B cell (primary cell): ENCODE data around the gene HJV. TPM values are rescaled to one million over a fixed set of nuclear protein-coding genes. Genes with fewer than 3 reads are reported as not detected.

ENCODE experiments used
- ATAC-seq: fragments of 200-7000 bp; cut with Tn5 transposase; one replicate; pipeline ENCODE4 v1.10.0; 2021; ENCODE audit warnings: low read depth, mild to moderate bottlenecking, moderate number of reproducible peaks, moderate library complexity
- CTCF ChIA-PET: fragments of 350-600 bp; sonication (Branson Sonifier 250); formaldehyde crosslinking; loops from one replicate; lab custom pipeline; 2021; ENCODE audit warnings: antibody characterized with exemption, inconsistent platforms; lab: Charles Lee
- POLR2A ChIA-PET: fragments of 350-600 bp; sonication (Branson Sonifier 250); formaldehyde crosslinking; loops from one replicate; lab custom pipeline; 2021; ENCODE audit warnings: antibody characterized with exemption; lab: Charles Lee
- DNase-seq: peaks from one replicate; pipeline ENCODE4 v3.0.0; 2013
- H2AFZ ChIP-seq: 2 replicates; pipeline ENCODE4 v1.6.1; 2012; ENCODE audit warnings: mild to moderate bottlenecking, low read depth, low read length; ENCODE audit not compliant: insufficient read depth, poor library complexity, severe bottlenecking
- H3K27ac ChIP-seq, 2 donors: 1 replicate in 1 of 2; 2 replicates in 1 of 2; pipeline ENCODE4 v1.5.1; 2012 to 2013; ENCODE audit warnings: low read length in 2 of 2, mild to moderate bottlenecking in 2 of 2, moderate library complexity in 1 of 2
- H3K27me3 ChIP-seq, 4 experiments: fragments of 200-600 bp in 1 of 4; sonication (generic) in 1 of 4; replicated peaks in 1 of 4; 1 replicate in 2 of 4; 2 replicates in 2 of 4; pipeline versions ENCODE4 v1.6.1 to v1.7.0; 2013 to 2016; ENCODE audit warnings: low read length in 3 of 4, mild to moderate bottlenecking in 2 of 4, mixed read lengths in 1 of 4, moderate library complexity in 1 of 4; ENCODE audit not compliant: insufficient read depth in 4 of 4, control insufficient read depth in 3 of 4; ENCODE audit errors: control extremely low read depth in 1 of 4
- H3K36me3 ChIP-seq, 2 experiments: replicated peaks in 1 of 2; 1 replicate in 1 of 2; 2 replicates in 1 of 2; pipeline versions ENCODE4 v1.6.1 to v1.7.1; 2013; ENCODE audit warnings: low read length in 1 of 2; ENCODE audit not compliant: insufficient read depth in 2 of 2, control insufficient read depth in 1 of 2; ENCODE audit errors: control extremely low read depth in 1 of 2, extremely low read depth in 1 of 2
- H3K4me1 ChIP-seq, 2 donors: fragments of 200-600 bp in 1 of 2; sonication (generic) in 1 of 2; 1 replicate in 1 of 2; 2 replicates in 1 of 2; pipeline versions ENCODE4 v1.5.1 to v1.6.1; 2013 to 2017; ENCODE audit warnings: low read length in 2 of 2; ENCODE audit not compliant: control insufficient read depth in 2 of 2, insufficient read depth in 2 of 2
- H3K4me2 ChIP-seq: replicated peaks from 2 replicates; pipeline ENCODE3; 2012; ENCODE audit warnings: mild to moderate bottlenecking, low read depth, low read length; ENCODE audit not compliant: poor library complexity, severe bottlenecking
- H3K4me3 ChIP-seq, 5 experiments: fragments of 200-600 bp in 1 of 5; sonication (generic) in 1 of 5; 1 replicate in 3 of 5; 2 replicates in 2 of 5; pipeline versions ENCODE4 v1.5.1 to v1.7.0; 2011 to 2016; ENCODE audit warnings: low read length in 4 of 5, mild to moderate bottlenecking in 4 of 5, low read depth in 2 of 5, control low read depth in 1 of 5, moderate library complexity in 1 of 5; ENCODE audit not compliant: insufficient read depth in 1 of 5; ENCODE audit errors: control extremely low read depth in 1 of 5, extremely low read depth in 1 of 5
- H3K79me2 ChIP-seq: fragments of 200-600 bp; sonication (generic); one replicate; pipeline ENCODE4 v1.6.0; 2016; ENCODE audit warnings: low read length; ENCODE audit not compliant: control insufficient read depth, insufficient read depth
- H3K9ac ChIP-seq: fragments of 200-600 bp; sonication (generic); 2 replicates; pipeline ENCODE4 v1.6.1; 2017; ENCODE audit warnings: mild to moderate bottlenecking, low read length, moderate library complexity
- H3K9me3 ChIP-seq, 3 donors: one replicate each; pipeline versions ENCODE4 v1.6.1 to v1.7.1; 2013; ENCODE audit warnings: low read length in 2 of 3; ENCODE audit not compliant: control insufficient read depth in 2 of 3, insufficient read depth in 1 of 3; ENCODE audit errors: control extremely low read depth in 1 of 3
- H4K20me1 ChIP-seq: 2 replicates; pipeline ENCODE4 v1.6.0; 2012; ENCODE audit warnings: mild to moderate bottlenecking, low read length; ENCODE audit not compliant: insufficient read depth, control insufficient read depth, poor library complexity, severe bottlenecking
- H3K27ac Mint-ChIP-seq: one replicate; pipeline ENCODE4 v1.8.0; 2021; ENCODE audit warnings: mixed read lengths
- H3K27me3 Mint-ChIP-seq: one replicate; pipeline ENCODE4 v1.8.0; 2021; ENCODE audit warnings: mixed read lengths
- H3K4me1 Mint-ChIP-seq: one replicate; pipeline ENCODE4 v1.8.0; 2021; ENCODE audit warnings: mixed read lengths
- H3K4me3 Mint-ChIP-seq: one replicate; pipeline ENCODE4 v1.8.0; 2021; ENCODE audit warnings: mixed read lengths
- H3K9me3 Mint-ChIP-seq: one replicate; pipeline ENCODE4 v1.8.0; 2022; ENCODE audit warnings: mixed read lengths; ENCODE audit not compliant: insufficient read depth
- CTCF ChIP-seq: fragments of 200-600 bp; IDR thresholded peaks from one replicate; pipeline ENCODE4 v1.8.0; 2022; ENCODE audit warnings: antibody characterized with exemption, mild to moderate bottlenecking
- EZH2 ChIP-seq: IDR thresholded peaks from 2 replicates; pipeline ENCODE4 v1.6.1; 2012; ENCODE audit warnings: borderline replicate concordance, low read depth, mild to moderate bottlenecking, moderate library complexity, low read length; ENCODE audit not compliant: insufficient read depth, poor library complexity, severe bottlenecking
- WGBS: methylation state at CpG from one replicate; pipeline ENCODE4 v1.1.5; 2013; ENCODE audit warnings: missing lambda C conversion rate; ENCODE audit not compliant: insufficient coverage; 5-methylcytosine and 5-hydroxymethylcytosine counted together
- intact Hi-C: fragments of 100-400 bp; cut with micrococcal nuclease; formaldehyde crosslinking; loops from one replicate; pipeline ENCODE4 v1.10.0; 2022
- polyA plus RNA-seq: library from polyadenylated mRNA; depleted of rRNA; stranded (reverse); fragments of >200 nt; gene quantifications from 2 replicates; pipeline ENCODE4 v1.2.3, GENCODE V29; 2012
- total RNA-seq, 2 donors: library from RNA; stranded (reverse); fragments of 120-200 nt in 1 of 2; gene quantifications; 1 replicate in 1 of 2; 2 replicates in 1 of 2; pipeline versions ENCODE4 v1.2.3 to v1.2.4, GENCODE V29; 2013 to 2022

The HJV gene
- total and polyA plus RNA-seq, 2 donors (not counting 1 experiment from before 2014, with no cell fraction given), result not detected

GRCh38 chr1:145991735-145992412, 29.7 kb downstream of the HJV start:
- POLR2A ChIA-PET, result interaction anchor here (0.5 to 12.1 kb wide), 5 partner anchors 10 to 273 kb away, joined by 3 to 131 read pairs (median 4); no protein-coding TSS in a partner anchor
- peaks cover 38 to 42% of the 10 kb centered on the region in 2 donors for H3K4me1 ChIP-seq
- H3K9me3 ChIP-seq, result no peaks in the 10 kb centered on the region
- Mint-ChIP-seq H3K4me3 (peak overlapping the region; percentile 56), H3K9me3 (no peaks in the 10 kb centered on the region), H3K27me3 (no peaks in the 10 kb centered on the region), H3K4me1 (peaks cover 69% of the 10 kb centered on the region), H3K27ac (peak overlapping the region; percentile 81)
- DNase-seq, result no peak
- peaks cover 39% of the 10 kb centered on the region for H4K20me1 ChIP-seq
- WGBS, result 100% methylated on average over 1 of the region's 10 CpGs
- CTCF ChIA-PET, result interaction anchor here (1.6 to 14.8 kb wide), 3 partner anchors 11 to 146 kb away, joined by 4 to 207 read pairs (median 135); partner anchors contain the start of gene NUDT17
- H3K4me3 ChIP-seq, result peak overlapping the region in 4 of 5 experiments; percentile 18 to 100 (median 93)
- H3K9ac ChIP-seq, result peak overlapping the region; percentile 81
- H3K27ac ChIP-seq, result peak overlapping the region in 1 of 2 donors; percentile 82
- no peaks in the 10 kb centered on the region for H3K27me3 ChIP-seq
- H3K4me2 ChIP-seq, result peak overlapping the region; percentile 80
- H3K36me3 ChIP-seq, result peaks cover 12 to 40% of the 10 kb centered on the region in 2 experiments
- ATAC-seq, result no peak
- intact Hi-C loops, result no loop called here
- no peak for TF ChIP-seq CTCF
- TF ChIP-seq EZH2, result no peak
- H2AFZ ChIP-seq, result no peak overlapping the region
- peaks cover 45% of the 10 kb centered on the region for H3K79me2 ChIP-seq
